GM21825 (cell line): ENCODE data around the gene OR1M1.
"Not testable (repeated sequence)": the region's sequence is repeated elsewhere in the genome, so short reads cannot be mapped to it uniquely, and the experiment has no call there.

Experiments used
- ATAC-seq: cut with Tn5 transposase; IDR thresholded peaks from one replicate; pipeline ENCODE4 v1.9.1; 2021; ENCODE audit warnings: mild to moderate bottlenecking, moderate library complexity; ENCODE audit not compliant: unreplicated experiment

OR1M1 gene

DNA sequence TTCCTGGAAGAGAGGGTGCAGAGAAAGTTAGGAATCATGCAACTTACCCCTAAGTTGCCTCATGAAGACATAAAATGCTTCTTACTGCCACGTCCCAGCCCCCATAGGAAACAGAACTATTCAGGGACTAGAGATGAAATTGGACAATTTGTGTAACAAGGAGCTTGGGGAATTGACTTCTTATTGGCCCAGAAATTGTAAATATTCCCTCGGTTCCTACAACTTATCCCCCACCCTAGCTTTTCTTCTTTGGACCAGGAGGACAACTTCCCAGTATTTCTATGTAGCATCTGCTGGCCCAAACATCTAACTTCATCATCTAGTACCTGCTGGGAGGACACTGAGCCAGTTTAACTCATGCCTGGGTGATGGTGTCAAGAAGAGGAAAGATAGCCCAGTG is at the start of gene OR1M1:
Gene OR1M1, plus strand, starts transcription at position 301 of the 400 bp plus-strand sequence. CDS start 6,184 bp downstream, outside the sequence.
- ATAC-seq = no peak

- no peak for ATAC-seq
Observed at GRCh38 chr19:9037400-9038062, 49.3 kb upstream of the OR1M1 start.

DNA sequence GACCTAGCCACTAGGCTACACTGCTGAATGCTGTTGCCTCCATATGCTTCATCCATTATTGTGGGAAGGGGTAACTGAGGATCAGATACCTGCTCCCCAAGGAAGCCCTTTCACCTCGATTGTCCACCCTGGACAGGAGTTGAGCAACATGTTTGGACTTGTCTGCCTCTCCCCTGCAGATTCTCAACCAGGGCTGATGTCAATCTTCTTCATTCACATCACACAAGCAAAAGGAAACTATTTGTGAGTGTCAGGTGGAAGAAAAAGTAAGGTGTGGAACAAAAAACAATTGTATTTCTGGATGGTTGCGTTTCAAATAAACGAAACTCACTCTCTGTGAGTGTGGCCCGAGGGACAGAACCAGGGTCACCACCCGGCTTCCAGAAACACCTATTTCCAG is 47.1 kb upstream of the OR1M1 start:
- no peak for ATAC-seq

DNA sequence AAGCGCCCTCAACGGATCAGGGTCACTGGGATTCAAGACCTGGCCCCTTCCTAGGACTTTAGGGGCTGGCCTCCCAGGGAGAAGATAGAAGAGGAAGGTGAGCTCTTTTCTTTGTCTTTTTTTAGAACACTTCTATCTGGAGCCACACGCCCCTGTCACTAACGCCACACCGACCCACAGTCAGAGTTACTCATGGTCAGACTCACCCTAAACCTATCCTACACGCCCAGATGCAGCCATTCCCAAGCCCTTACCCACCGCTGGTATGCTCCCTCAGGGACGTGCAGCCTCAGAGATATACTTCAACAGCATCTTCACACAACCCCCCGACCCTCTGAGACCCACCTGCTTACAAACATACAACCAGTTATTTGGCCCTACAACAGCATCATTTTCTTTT is 46.7 kb upstream of the OR1M1 start:
- no peak for ATAC-seq

DNA sequence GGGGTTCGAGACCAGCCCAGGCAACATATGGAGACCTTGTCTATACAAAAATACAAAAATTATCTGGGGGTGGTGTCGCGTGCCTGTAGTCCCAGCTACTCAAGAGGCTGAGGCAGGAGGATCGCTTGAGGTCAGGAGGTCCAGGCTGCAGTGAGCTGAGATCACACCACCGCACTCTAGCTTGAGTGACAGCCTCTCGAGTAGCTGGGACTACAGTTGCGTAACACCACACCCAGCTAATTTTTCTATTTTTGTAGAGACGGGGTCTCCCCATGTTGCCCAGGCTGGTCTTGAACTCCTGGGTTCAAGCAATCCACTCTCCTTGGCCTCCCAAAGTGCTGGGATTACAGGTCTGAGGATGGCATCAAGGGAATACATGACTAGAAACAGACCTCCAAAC is 45.8 kb upstream of the OR1M1 start:
- no peak for ATAC-seq

DNA sequence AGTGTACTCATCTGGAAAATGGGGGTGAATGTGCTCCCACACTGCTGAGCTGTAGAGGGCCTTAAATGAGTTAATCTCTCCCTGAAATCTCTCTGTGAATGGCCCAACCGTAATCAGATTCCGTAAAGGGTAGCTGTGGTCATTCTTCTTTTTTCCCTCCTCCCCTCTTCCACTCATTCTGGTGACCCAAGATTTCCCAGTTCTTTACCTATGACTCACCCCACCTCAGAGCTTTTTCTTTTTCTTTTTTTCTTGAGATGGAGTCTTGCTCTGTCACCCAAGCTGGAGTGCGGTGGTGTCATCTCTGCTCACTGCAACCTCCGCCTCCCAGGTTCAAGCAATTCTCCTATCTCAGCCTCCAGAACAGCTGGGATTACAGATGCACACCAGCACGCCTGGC is 43.3 kb upstream of the OR1M1 start:
- no peak for ATAC-seq

DNA sequence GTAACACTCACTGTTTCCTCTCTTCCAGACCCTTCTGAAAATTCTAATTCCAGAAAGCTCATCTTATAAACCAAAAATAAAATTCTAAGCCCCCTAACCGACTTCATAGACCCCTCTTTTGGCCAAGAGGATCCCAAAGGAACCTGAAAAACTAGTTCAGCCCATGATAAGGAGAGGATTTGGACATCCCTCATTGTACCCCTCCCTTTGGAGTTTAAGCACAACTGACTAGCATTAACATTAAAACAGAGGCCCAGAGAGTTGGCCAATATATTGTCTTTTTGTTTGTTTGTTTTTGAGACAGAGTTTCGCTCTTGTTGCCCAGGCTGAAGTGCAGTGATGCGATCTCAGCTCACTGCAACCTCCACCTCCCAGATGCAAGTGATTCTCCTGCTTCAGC is 42.4 kb upstream of the OR1M1 start:
- ATAC-seq = no peak

DNA sequence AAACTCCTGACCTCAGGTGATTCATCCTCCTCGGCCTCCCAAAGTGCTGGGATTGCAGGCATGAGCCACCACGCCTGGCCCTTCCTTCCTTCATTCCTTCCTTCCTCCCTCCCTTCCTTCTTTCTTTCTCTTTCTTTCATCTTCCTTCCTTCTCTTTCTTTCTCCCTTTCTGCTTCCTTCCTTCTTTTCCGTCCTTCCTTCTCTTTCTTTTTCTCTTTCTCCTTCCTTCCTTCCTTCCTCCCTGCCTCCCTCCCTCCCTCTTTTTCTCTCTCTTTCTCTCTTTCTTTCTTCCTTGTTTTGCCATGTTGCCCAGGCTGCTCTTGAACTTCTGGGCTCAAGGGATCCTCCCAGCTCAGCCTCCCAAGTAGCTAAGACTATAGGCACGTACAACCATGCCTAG is 40.2 kb upstream of the OR1M1 start:
- ATAC-seq = no peak

DNA sequence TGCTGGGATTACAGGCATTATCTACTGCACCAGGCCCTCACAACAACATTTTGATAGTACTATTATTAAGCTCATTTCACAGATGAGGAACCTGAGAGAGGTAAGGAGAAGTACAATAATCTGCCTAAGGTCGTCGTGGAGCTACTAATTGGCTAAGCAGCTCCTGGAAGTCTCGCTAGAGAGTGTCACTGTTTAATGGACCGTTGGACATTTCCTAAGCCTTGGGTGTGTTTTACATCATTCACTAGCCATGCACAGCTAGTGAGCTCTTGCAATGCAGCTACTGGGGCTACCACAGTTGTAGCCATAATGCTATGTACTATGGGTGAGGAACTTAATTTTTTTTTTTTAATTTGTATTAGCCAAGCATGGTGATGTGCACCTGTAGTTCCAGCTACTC is 34.0 kb upstream of the OR1M1 start:
- no peak for ATAC-seq

GRCh38 chr19:9053674-9054073 is 33.2 kb upstream of the OR1M1 start:
- ATAC-seq = not testable (repeated sequence)

GRCh38 chr19:9054207-9054606 is 32.7 kb upstream of the OR1M1 start:
- no peak for ATAC-seq

DNA sequence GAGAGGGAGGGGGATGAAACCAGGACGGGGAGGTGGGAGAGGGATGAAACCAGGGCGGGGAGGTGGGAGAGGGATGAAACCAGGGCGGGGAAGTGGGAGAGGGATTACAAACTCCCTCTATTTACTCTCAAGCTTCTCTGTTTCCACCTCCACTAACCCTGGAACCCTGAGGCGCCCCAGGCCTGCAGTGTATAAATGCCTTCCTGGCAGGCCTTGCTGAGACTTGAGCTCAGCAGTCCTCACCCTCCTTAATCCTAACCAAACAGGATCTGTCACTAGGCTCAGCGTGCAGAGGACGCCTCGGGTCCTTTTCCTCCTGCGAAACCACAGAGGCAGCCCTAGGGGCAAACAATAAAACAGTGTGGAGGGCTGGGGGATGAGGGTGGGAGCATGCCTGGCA is 32.1 kb upstream of the OR1M1 start:
- ATAC-seq = no peak

- not testable (repeated sequence) for ATAC-seq
Observed at GRCh38 chr19:9056131-9056530, 30.7 kb upstream of the OR1M1 start.

DNA sequence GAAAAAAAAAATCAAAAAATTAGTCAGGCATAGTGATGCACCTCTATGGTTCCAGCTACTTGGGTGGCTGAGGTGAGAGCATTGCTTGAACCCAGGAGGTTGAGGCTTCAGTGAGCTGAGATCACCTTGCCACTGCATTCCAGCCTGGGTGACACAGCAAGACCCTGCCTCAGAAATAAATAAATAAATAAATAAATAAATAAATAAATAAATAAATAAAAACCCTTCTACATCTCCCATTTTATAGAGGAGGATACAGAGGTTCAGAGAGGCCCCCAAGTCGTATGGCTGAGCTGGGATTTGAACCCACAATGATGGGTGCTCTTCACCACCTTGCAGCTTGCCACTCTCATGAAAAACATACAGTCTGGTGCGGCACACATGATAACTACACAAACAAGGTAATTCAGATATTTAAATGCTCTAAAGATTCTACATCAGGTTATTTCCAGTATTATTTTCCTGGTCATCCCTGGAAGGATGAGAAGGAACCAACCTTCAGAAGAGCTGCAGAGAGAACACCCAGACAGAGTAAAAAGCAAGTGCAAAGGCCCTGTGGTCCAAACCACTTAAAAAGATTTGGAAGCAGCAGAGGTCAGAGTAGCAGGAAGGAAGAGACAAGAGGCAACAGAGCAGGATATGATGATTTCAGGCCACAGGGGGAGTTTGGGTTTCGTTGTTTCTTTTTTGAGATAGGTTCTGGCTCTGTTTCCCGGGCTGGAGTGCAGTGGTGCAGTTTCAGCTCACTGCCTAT is 29.2 kb upstream of the OR1M1 start:
- ATAC-seq = no peak

DNA sequence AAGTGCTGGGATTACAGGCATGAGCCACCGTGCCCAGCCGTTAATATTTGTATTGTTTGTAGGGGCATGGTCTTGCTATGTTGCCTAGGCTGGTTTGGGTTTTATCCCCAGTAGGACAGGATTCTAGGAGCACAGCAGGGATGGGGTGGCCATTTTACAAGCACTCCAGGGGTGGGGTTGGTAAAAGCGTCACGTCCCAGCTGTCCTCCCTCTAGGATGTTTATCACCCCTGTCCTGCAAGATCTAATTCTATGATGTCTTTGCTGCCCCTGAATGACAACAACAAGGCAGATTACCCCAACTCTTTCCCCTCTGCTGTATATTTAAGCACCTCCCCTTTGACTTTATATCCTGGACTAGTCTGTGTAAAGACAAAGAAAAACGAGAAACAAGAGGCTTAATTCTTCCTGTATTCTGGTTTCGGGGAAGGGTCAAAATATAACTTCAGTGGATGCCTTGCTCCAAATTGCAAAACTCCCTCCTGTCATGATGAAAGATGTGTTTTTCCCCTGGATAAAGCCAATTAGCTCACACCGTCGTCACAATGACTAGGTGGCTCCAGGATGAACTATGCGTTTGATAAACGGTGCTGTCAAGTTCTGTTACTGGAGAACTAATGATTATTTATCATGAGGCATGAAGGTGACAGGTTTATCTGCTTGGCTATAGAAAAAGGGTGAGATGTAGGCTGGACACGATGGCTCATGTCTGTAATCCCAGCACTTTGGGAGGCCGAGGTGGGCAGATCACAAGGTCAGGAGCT is 27.8 kb upstream of the OR1M1 start:
- no peak for ATAC-seq

DNA sequence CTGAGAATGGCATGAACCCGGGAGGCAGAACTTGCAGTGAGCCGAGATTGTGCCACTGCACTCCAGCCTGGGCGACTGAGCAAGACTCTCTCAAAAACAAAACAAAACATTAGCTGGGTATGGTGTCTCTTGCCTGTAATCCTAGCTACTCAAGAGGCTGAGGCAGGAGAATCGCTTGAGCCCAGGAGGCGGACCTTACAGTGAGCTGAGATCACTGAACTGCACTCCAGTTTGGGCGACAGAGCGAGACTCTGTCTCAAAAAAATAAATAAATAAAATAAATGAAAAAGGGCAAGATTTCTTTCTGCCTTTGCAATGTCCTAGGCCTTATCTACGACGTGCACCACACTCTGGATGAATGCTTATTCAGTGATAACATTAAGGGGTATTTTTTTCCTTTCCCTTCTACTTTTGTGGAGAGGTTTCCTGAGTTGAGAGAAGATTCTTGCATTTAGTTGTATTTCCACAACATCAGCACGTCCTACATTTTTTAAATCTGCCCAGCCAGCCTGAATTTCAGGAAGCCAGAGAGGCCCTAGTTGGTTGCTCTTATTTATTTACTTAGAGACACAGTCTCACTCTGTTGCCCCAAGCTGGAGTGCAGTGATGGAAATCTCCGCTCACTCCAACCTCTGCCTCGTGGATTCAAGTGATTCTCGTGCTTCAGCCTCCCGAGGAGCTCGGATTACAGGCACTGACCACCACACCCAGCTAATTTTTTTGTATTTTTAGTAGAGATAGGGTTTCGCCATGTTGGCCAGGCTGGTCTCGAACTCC is 26.1 kb upstream of the OR1M1 start:
- no peak for ATAC-seq

DNA sequence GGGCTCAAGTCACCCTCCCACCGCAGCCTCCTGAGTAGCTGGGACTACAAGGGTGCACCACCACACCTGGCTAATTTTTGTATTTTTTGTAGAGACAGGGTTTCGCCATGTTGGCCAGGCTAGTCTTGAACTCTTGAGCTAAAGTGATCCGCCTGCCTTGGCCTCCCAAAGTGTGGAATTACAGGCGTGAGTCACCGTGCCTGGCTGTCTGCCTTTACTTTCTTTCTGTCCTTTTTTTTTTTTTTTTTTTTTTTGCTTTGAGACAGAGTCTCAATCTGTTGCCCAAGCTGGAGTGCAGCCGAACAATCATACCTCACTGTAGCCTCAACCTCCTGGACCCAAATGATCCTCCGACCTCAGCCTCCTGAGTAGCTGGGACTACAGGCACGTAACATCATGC is 25.0 kb upstream of the OR1M1 start:
- no peak for ATAC-seq

DNA sequence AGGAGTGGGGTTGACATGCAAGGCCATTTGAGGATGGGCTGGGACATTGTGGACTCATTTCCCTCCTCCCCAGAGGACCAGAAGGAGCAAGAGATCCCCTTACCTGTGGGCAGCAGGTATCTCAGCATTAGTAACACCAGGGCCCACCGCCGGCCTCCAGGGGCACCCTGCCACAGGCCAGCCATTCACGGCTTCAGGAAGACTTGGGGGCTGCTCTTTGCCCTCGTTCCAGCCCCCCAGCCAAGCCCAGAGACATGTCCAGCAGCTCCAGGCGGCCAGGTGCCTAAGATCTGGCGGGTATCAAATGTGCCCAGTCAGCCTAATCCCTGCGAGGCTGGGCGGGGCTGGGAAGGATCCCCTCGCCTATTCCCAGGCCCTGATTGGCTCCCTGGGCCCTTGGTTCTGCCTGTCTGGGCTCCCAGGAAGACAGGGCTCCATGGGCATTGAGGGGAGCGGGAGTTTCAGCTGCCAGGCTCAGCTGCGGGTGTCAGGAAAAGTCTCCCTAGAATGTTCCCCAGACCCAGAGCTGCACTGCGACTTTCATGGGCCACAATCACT is 21.3 kb upstream of the OR1M1 start:
- no peak for ATAC-seq

GRCh38 chr19:9070066-9070465 is 16.8 kb upstream of the OR1M1 start:
- no peak for ATAC-seq

GRCh38 chr19:9071720-9072119 is 15.1 kb upstream of the OR1M1 start:
- ATAC-seq = not testable (repeated sequence)

DNA sequence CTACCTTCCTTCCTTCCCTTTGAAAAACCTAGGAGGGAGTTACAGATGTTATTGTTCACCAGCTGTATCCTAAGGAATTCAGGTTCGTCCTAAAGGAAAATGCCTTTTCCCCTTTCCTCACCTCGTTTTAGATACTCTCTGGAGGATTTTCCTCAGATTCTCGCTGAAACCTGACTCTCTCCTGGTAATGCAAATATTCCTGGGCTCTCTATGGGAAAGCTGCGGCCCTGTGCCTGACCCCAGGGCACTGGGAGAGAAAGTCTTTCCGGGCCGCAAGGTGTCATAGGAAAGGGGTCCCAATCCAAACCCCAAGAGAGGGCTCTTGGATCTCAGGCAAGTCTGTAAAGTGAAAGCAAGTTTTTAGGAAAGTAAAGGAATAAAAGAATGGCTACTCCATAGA is 13.1 kb upstream of the OR1M1 start:
- ATAC-seq = no peak
